Activated CD4-positive, alpha-beta memory T cell treated with anti-CD3 and anti-CD28 coated beads for 36 hours (primary cell): ENCODE data around the gene SAYSD1. TPM values are rescaled to one million over a fixed set of nuclear protein-coding genes. Genes with fewer than 3 reads are reported as not detected.

Experiments
- CTCF ChIA-PET: fragments of 350-600 bp; sonication (Branson Sonifier 250); formaldehyde crosslinking; loops from one replicate; lab custom pipeline; 2021; ENCODE audit warnings: antibody characterized with exemption, inconsistent platforms; lab: Charles Lee
- POLR2A ChIA-PET: fragments of 350-600 bp; sonication (Branson Sonifier 250); formaldehyde crosslinking; loops from one replicate; lab custom pipeline; 2021; ENCODE audit warnings: antibody characterized with exemption; lab: Charles Lee
- DNase-seq: peaks from one replicate; pipeline ENCODE4 v3.0.0-alpha.2; 2020
- H3K27ac Mint-ChIP-seq: one replicate; pipeline ENCODE4 v1.8.0; 2021; ENCODE audit warnings: mixed read lengths
- H3K27me3 Mint-ChIP-seq: one replicate; pipeline ENCODE4 v1.8.0; 2021; ENCODE audit warnings: mixed read lengths
- H3K36me3 Mint-ChIP-seq: one replicate; pipeline ENCODE4 v1.8.0; 2021; ENCODE audit warnings: mixed read lengths
- H3K4me1 Mint-ChIP-seq: one replicate; pipeline ENCODE4 v1.8.0; 2021; ENCODE audit warnings: low read depth, mixed read lengths
- H3K4me3 Mint-ChIP-seq: one replicate; pipeline ENCODE4 v1.8.0; 2021; ENCODE audit warnings: mild to moderate bottlenecking, mixed read lengths
- H3K9me3 Mint-ChIP-seq: one replicate; pipeline ENCODE4 v1.8.0; 2021; ENCODE audit warnings: mixed read lengths
- intact Hi-C: fragments of 100-400 bp; cut with micrococcal nuclease; formaldehyde crosslinking; loops from one replicate; pipeline ENCODE4 v1.15.1; 2023
- total RNA-seq, 2 experiments: library from RNA; stranded (reverse); gene quantifications; one replicate each; pipeline ENCODE4 v1.2.3, GENCODE V29; 2021

The SAYSD1 gene
- total RNA-seq, 2 experiments from 2014 or later = 12.3 to 12.9 TPM

DNA sequence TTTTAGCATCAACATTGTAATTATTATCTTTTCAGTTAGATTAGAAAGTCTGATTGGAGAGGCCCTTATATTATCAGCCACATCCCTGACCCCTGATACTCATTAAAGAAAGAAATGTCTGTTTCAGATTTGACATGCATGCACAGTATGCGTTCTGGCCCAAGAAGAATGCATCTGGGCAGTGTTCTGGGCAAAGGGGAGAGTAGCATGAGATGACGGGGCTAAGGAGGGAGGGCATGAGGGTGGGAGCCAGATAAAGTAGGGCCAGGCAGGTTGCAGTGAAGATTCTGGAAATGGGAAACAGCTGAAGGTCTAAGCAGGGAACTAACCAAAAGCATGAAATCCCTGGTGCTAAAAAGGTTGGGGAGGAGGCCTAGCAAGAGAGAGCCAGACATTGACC, 7.3 kb downstream of the SAYSD1 start:
- ChIA-PET CTCF (no interaction called here), POLR2A (no interaction called here)
- Mint-ChIP-seq H3K27me3 (no peaks in the 10 kb centered on the region), H3K4me1 (peaks cover 37% of the 10 kb centered on the region), H3K27ac (no peak overlapping the region), H3K9me3 (no peaks in the 10 kb centered on the region), H3K4me3 (no peak overlapping the region), H3K36me3 (peaks cover 38% of the 10 kb centered on the region)
- DNase-seq = no peak
- intact Hi-C loops = no loop called here

DNA sequence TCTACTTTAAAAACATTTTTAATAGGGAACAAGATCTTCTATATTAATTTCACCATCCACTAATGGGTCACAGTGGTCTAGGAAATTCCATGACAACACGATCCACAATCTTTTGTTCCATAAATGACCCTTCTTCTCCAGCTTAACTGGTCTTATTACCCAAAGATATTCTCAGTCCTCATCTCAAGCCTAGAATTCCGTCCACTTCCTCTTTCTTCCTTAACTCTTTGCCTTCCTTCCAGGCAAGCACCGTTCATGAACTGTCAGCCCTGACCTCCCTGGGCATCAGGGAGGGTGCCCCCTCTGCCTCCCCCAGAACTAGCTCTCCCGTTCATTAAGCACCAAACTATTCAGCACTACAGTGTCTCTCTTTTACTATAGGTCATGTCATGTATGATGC, 8.0 kb downstream of the SAYSD1 start:
- peaks cover 38% of the 10 kb centered on the region for H3K36me3 Mint-ChIP-seq
- ChIA-PET POLR2A (no interaction called here), CTCF (no interaction called here)
- H3K9me3 Mint-ChIP-seq = no peaks in the 10 kb centered on the region
- no peak for DNase-seq
- H3K27me3 Mint-ChIP-seq = no peaks in the 10 kb centered on the region
- H3K27ac Mint-ChIP-seq = no peak overlapping the region
- H3K4me3 Mint-ChIP-seq = no peak overlapping the region
- H3K4me1 Mint-ChIP-seq = peaks cover 31% of the 10 kb centered on the region
- intact Hi-C loops = no loop called here

DNA sequence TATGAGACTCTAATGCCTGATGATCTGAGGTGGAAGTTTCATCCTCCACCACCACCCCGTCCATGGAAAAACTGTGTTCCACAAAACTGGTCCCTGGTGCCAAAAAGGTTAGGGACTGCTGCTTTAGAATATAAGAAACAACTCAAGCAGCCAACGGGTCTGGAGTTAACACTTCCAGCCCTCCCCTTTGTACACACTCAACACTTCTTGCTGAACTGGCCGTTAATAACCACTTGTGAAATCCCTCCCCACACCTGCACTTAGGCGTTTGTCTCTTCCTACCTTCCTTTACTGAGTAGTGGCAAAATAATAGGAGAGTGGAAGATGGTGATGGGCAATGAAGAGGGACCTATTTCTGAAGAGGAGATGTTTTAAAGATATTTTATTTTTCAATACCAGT, 10.5 kb downstream of the SAYSD1 start:
- ChIA-PET POLR2A (no interaction called here), CTCF (no interaction called here)
- no peak for DNase-seq
- no peaks in the 10 kb centered on the region for H3K27me3 Mint-ChIP-seq
- no peak overlapping the region for H3K4me3 Mint-ChIP-seq
- intact Hi-C loops = loop anchor here (5.0 kb wide), 1 partner anchor 77 kb away; no protein-coding TSS in a partner anchor
- peaks cover 14% of the 10 kb centered on the region for H3K4me1 Mint-ChIP-seq
- no peak overlapping the region for H3K27ac Mint-ChIP-seq
- no peaks in the 10 kb centered on the region for H3K9me3 Mint-ChIP-seq
- H3K36me3 Mint-ChIP-seq = peaks cover 35% of the 10 kb centered on the region

DNA sequence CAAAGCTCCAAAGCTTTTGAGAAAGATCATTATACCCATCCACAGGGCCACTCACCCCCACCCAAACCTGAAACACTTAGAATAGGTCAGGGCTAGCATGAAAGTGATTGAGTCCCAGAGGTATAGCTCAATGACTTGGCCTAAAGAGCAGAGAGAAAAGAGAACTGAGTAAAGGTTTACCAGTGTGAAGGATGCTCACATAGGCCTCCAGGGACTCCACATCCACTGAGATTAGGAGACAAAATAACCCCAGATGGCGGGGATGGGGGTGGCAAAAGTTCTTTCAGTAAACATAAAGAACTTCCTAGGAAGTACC, 12.2 kb downstream of the SAYSD1 start:
- intact Hi-C loops = loop anchor here (1.0 to 5.0 kb wide), 2 partner anchors 9 to 75 kb away; no protein-coding TSS in a partner anchor
- H3K4me1 Mint-ChIP-seq = peaks cover 11% of the 10 kb centered on the region
- H3K27ac Mint-ChIP-seq = no peak overlapping the region
- no peak overlapping the region for H3K4me3 Mint-ChIP-seq
- H3K36me3 Mint-ChIP-seq = peaks cover 28% of the 10 kb centered on the region
- no peaks in the 10 kb centered on the region for H3K9me3 Mint-ChIP-seq
- no peak for DNase-seq
- ChIA-PET POLR2A (interaction anchor here (0.6 to 1.4 kb wide), 2 partner anchors 11 to 162 kb away, joined by 3 to 5 read pairs; no protein-coding TSS in a partner anchor), CTCF (interaction anchor here (1.2 to 2.0 kb wide), 3 partner anchors 106 to 230 kb away, joined by 3 to 8 read pairs (median 6); no protein-coding TSS in a partner anchor)
- no peaks in the 10 kb centered on the region for H3K27me3 Mint-ChIP-seq

DNA sequence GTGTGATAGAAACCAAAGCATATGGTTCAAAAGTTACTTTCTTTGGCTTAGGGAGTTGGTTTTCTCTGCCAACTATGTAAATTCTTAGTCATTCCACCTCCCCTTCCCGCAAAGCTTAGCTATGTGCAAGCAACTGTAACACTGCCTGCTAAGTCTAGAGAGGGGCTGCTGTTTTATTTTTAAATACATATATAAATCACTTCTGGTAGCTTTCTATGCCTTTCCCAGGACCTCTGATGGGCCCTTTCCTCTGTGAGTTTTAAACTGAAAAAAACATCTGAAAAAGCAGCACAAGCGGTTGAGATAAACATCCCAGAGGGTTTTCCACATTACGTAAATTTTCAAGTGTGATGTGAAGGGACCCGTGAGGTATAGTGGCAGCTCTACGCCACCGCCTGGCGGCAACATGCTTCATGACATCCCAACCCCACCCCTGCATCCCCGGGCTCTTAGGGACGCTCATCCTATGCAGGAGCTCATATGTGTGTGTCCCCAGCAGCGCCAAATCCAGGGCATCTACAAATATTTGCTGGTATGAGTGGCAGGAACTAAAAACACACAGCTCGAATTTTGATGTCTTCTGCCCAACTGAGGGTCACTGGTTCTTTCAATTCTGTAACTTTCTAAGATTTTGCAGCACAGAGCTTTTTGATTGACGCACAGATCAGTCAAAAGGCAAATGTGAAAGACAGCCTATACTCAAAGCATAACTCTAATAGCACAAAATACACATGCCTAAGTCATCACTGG, 12.7 kb downstream of the SAYSD1 start:
- H3K27ac Mint-ChIP-seq = no peak overlapping the region
- peaks cover 28% of the 10 kb centered on the region for H3K36me3 Mint-ChIP-seq
- H3K4me1 Mint-ChIP-seq = peaks cover 11% of the 10 kb centered on the region
- no peaks in the 10 kb centered on the region for H3K9me3 Mint-ChIP-seq
- DNase-seq = peak; percentile 31
- intact Hi-C loops = loop anchor here (1.0 to 5.0 kb wide), 2 partner anchors 9 to 75 kb away; no protein-coding TSS in a partner anchor
- H3K27me3 Mint-ChIP-seq = no peaks in the 10 kb centered on the region
- CTCF ChIA-PET = interaction anchor here (1.2 to 2.0 kb wide), 3 partner anchors 105 to 230 kb away, joined by 3 to 8 read pairs (median 6); no protein-coding TSS in a partner anchor
- POLR2A ChIA-PET = interaction anchor here (0.6 to 1.4 kb wide), 3 partner anchors 12 to 161 kb away, joined by 3 to 5 read pairs (median 3); no protein-coding TSS in a partner anchor
- no peak overlapping the region for H3K4me3 Mint-ChIP-seq

DNA sequence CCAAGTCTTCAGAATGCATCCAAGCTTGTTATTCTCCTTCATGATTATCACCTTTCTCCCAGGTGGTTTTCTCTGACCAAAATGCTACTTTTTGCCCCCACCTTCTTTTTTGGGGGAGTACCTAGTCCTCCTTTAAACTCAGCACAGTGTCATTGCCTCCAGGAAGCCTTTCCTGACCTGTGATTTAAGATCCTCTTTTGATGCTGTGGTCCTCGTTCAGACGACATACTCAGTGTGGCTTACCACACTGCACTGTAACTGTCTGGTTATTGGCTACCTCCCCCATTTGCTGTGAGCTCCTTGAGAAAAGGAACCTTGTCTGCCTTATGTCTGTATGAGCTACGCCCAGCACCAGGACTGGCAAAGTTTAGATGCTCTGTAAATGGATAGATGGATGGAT, 14.6 kb downstream of the SAYSD1 start:
- ChIA-PET POLR2A (no interaction called here), CTCF (interaction anchor here (1.4 kb wide), 1 partner anchor 228 kb away, joined by 4 read pairs; no protein-coding TSS in a partner anchor)
- H3K9me3 Mint-ChIP-seq = no peaks in the 10 kb centered on the region
- intact Hi-C loops = loop anchor here (5.0 kb wide), 1 partner anchor 73 kb away; no protein-coding TSS in a partner anchor
- peaks cover 4% of the 10 kb centered on the region for H3K4me1 Mint-ChIP-seq
- peak; percentile 30 for DNase-seq
- no peak overlapping the region for H3K27ac Mint-ChIP-seq
- no peak overlapping the region for H3K4me3 Mint-ChIP-seq
- peaks cover 19% of the 10 kb centered on the region for H3K36me3 Mint-ChIP-seq
- no peaks in the 10 kb centered on the region for H3K27me3 Mint-ChIP-seq

DNA sequence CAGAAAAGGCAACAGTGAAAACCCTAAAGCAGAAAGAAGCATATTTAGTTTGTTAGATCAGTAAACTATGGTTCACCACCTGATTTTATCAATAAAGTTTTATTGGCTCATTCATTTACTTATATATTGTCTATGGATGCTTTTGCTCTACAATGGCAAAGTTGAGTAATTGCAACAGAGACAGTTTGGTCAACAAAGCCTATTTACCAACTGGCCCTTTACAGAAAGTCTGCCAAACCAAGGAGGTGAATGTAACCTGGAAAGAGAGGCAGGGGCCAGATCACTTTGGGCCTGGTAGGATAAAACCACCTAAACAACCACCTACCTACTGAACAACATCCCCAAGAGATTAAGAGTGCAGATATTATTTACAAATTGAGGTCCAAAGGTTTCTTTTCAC, 19.4 kb downstream of the SAYSD1 start:
- peaks cover 4% of the 10 kb centered on the region for H3K4me1 Mint-ChIP-seq
- H3K4me3 Mint-ChIP-seq = no peak overlapping the region
- peaks cover 5% of the 10 kb centered on the region for H3K27me3 Mint-ChIP-seq
- intact Hi-C loops = no loop called here
- no peak overlapping the region for H3K27ac Mint-ChIP-seq
- H3K9me3 Mint-ChIP-seq = no peaks in the 10 kb centered on the region
- DNase-seq = no peak
- CTCF ChIA-PET = no interaction called here
- POLR2A ChIA-PET = no interaction called here
- H3K36me3 Mint-ChIP-seq = no peaks in the 10 kb centered on the region

DNA sequence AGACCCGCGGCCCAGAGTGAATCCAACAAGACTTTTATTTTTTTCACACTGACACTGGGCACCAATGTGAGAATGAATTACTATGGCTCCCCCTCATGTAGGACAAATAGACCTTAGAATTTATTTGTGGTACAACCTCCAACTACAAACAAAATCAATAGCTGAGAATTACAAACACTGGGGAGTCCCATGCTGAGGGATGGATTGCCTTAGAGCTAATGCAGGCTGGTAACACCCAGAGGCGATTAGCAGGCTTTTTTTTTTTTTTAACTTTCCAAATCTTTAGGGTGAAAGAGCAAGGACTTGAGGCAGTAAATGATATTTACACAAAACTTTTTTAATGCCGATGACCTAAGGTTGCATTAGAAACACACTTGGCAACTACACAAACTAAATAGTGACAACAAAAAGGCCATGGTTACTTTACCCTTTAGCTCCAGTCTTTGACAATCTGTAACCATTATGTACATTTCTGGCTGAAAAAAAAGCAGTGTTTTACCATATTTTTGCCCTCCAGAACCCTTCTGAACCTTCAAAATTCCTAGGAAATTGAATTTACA, 21.8 kb downstream of the SAYSD1 start:
- no peak overlapping the region for H3K27ac Mint-ChIP-seq
- intact Hi-C loops = no loop called here
- H3K36me3 Mint-ChIP-seq = no peaks in the 10 kb centered on the region
- no peaks in the 10 kb centered on the region for H3K4me1 Mint-ChIP-seq
- peaks cover 25% of the 10 kb centered on the region for H3K27me3 Mint-ChIP-seq
- H3K4me3 Mint-ChIP-seq = no peak overlapping the region
- POLR2A ChIA-PET = no interaction called here
- CTCF ChIA-PET = interaction anchor here (0.5 kb wide), 1 partner anchor 24 kb away, joined by 3 read pairs; no protein-coding TSS in a partner anchor
- no peaks in the 10 kb centered on the region for H3K9me3 Mint-ChIP-seq
- DNase-seq = no peak

DNA sequence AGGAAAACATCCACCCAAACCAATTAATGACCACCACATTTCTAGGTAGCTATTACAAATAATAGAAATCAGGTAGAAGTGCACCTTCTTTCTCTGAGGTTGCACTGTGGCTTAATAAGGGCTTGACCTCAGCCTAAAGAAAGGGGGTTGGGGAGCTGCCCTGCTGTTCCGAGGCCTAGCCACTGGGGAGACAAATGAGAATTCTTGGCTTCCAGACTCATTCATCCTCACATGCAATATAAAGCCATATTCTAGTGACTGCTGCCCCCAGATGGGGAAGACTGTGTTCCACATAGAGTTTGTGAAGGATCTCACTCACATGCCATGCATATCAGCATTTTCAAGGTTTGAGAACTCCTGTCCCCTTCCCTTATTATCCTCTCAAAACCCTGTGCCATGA, 22.9 kb downstream of the SAYSD1 start:
- Mint-ChIP-seq H3K27ac (no peak overlapping the region), H3K4me3 (no peak overlapping the region), H3K27me3 (peaks cover 35% of the 10 kb centered on the region), H3K36me3 (no peaks in the 10 kb centered on the region), H3K4me1 (peaks cover 1% of the 10 kb centered on the region), H3K9me3 (no peaks in the 10 kb centered on the region)
- POLR2A ChIA-PET = no interaction called here
- intact Hi-C loops = no loop called here
- no peak for DNase-seq
- CTCF ChIA-PET = no interaction called here

DNA sequence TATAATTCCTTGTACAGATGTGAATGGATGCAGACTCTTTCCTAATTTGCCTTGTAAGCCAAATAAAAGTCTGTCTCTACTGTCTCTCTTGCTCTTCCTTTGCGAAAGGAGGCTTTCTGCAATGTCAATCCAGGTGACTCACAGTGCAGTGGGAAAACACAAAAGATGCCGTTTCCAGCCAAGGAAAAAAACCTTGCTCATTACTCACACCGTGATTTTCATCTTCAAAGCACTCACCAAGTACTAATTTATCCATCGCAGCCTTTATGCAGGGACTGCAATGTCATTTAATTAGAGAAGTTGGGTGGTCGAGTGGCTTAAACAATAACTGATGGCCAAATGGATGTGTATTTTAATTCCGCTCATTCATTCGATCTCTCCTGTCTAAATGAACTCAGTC, 23.8 kb downstream of the SAYSD1 start:
- H3K9me3 Mint-ChIP-seq = no peaks in the 10 kb centered on the region
- ChIA-PET POLR2A (no interaction called here), CTCF (interaction anchor here (0.6 kb wide), 1 partner anchor 60 kb away, joined by 3 read pairs; no protein-coding TSS in a partner anchor)
- no peak for DNase-seq
- no peak overlapping the region for H3K4me3 Mint-ChIP-seq
- H3K27ac Mint-ChIP-seq = no peak overlapping the region
- intact Hi-C loops = no loop called here
- H3K36me3 Mint-ChIP-seq = no peaks in the 10 kb centered on the region
- peaks cover 39% of the 10 kb centered on the region for H3K27me3 Mint-ChIP-seq
- H3K4me1 Mint-ChIP-seq = peaks cover 10% of the 10 kb centered on the region

DNA sequence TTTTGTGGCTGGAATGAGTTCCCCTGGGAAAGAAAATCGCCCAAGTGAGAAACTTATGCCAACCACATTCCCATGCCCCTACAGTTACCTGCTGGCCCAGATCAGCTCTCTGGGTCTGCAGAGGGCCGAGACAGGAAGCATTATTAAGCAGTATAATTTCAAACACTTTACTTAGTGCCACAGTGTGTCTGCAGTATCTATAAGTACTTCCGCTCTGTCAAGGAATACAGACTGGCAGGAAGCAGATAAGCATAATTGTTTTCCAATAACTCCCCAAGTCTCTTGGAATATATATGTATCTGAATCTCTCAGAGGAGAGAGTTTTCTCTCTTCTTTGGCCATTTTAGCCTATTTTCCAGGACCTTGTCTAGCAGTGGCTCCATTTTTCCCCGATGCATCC, 24.9 kb downstream of the SAYSD1 start:
- peaks cover 47% of the 10 kb centered on the region for H3K27me3 Mint-ChIP-seq
- no peak overlapping the region for H3K4me3 Mint-ChIP-seq
- H3K9me3 Mint-ChIP-seq = no peaks in the 10 kb centered on the region
- no peaks in the 10 kb centered on the region for H3K36me3 Mint-ChIP-seq
- H3K4me1 Mint-ChIP-seq = peaks cover 17% of the 10 kb centered on the region
- POLR2A ChIA-PET = interaction anchor here (1.1 kb wide), 1 partner anchor 63 kb away, joined by 3 read pairs; no protein-coding TSS in a partner anchor
- H3K27ac Mint-ChIP-seq = no peak overlapping the region
- CTCF ChIA-PET = interaction anchor here (0.8 kb wide), 1 partner anchor 93 kb away, joined by 5 read pairs; no protein-coding TSS in a partner anchor
- intact Hi-C loops = no loop called here
- DNase-seq = no peak

DNA sequence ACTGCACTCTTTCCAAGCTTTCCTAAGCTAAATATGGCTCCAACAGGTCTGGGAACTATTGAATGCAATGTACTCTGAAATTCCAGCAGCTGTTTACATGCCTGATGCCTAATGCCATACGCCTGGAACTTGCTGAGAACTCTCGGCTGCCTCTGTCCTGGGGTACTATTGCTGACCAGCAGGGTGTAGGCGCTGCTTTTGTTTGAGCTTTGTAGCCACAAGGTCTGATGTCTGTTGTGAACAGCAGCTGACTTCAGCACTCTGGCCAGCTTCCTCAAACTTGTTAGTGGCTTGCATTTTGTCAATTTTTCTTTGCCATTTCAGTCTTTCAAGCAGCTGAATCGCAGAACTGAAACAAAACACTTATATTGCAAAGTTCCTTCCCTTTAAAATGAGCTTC, 26.7 kb downstream of the SAYSD1 start:
- Mint-ChIP-seq H3K9me3 (no peaks in the 10 kb centered on the region), H3K4me3 (no peak overlapping the region), H3K36me3 (no peaks in the 10 kb centered on the region), H3K4me1 (peaks cover 21% of the 10 kb centered on the region), H3K27ac (no peak overlapping the region), H3K27me3 (peaks cover 51% of the 10 kb centered on the region)
- peak; percentile 40 for DNase-seq
- ChIA-PET POLR2A (interaction anchor here (1.1 kb wide), 1 partner anchor 27 kb away, joined by 3 read pairs; the partner anchor contains the start of gene SAYSD1), CTCF (interaction anchor here (0.5 to 2.3 kb wide), 5 partner anchors 23 to 220 kb away, joined by 3 to 8 read pairs (median 5); no protein-coding TSS in a partner anchor)
- intact Hi-C loops = loop anchor here (10.0 kb wide), 1 partner anchor 214 kb away; no protein-coding TSS in a partner anchor
